DOHH2 (cell line): ENCODE measurements around the gene LILRA2.

Source experiments
- CTCF ChIP-seq: fragments of 200-600 bp; sonication (generic); IDR thresholded peaks from one replicate; pipeline ENCODE4 v1.5.1; 2014; ENCODE audit warnings: antibody characterized with exemption, mild to moderate bottlenecking, low read depth, low read length; ENCODE audit not compliant: poor library complexity, severe bottlenecking
- EZH2phosphoT487 ChIP-seq: fragments of 200-600 bp; sonication (generic); IDR thresholded peaks from 2 replicates; pipeline ENCODE4 v1.6.1; 2017; ENCODE audit warnings: borderline replicate concordance, mild to moderate bottlenecking, antibody characterized with exemption, low read length, moderate library complexity, mixed read lengths

GRCh38 chr19:54549224-54549623 lies 24.4 kb upstream of the LILRA2 start:
- TF ChIP-seq CTCF: no peak
- TF ChIP-seq EZH2phosphoT487: no peak
